SH-SY5Y (cell line): ENCODE data around the gene HAUS5.

Source experiments
- GATA2 ChIP-seq: IDR thresholded peaks from 2 replicates; pipeline ENCODE4 v1.6.1; 2011; ENCODE audit warnings: mild to moderate bottlenecking, low read depth, low read length
- GATA3 ChIP-seq: IDR thresholded peaks from 2 replicates; pipeline ENCODE4 v1.6.1; 2011; ENCODE audit warnings: low read depth, mild to moderate bottlenecking, low read length, moderate library complexity

DNA sequence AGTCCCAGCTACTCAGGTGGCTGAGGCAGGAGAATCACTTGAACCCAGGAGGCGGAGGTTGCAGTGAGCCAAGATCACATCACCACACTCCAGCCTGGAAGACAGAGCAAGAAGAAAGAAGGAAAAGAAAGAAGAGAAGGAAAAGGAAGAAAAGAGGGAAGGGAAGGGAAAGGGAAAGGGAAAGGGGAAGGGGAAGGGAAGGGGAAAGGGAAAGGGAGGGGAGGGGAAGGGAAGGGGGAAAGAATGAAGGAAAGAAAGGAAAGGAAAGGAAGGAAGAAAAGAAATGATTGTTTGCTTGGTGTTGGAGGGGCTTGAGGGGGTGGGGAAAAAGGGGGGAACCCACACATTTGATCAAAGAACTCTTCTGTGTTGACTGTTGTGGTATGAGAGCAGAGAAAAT, 16.6 kb upstream of the HAUS5 start:
- TF ChIP-seq GATA3 (no peak), GATA2 (no peak)
